CD14-positive monocyte (primary cell): ENCODE results near the gene CCL17. TPM values are rescaled to one million over a fixed set of nuclear protein-coding genes. Genes with fewer than 3 reads are reported as not detected.

Source experiments
- DNase-seq, 3 donors: peaks; one replicate each; pipeline ENCODE4 v3.0.0-alpha.2; 2011 to 2022
- H2AFZ ChIP-seq: 2 replicates; pipeline ENCODE4 v1.6.0; 2012; ENCODE audit warnings: mild to moderate bottlenecking, low read depth, low read length, inconsistent platforms; ENCODE audit not compliant: insufficient read depth, poor library complexity, severe bottlenecking
- H3K27ac ChIP-seq, 2 donors: 1 replicate in 1 of 2; 2 replicates in 1 of 2; pipeline ENCODE4 v1.5.1; 2012 to 2013; ENCODE audit warnings: low read length in 2 of 2, control low read depth in 1 of 2, inconsistent platforms in 1 of 2, low read depth in 1 of 2, mild to moderate bottlenecking in 1 of 2
- H3K27me3 ChIP-seq, 2 donors: one replicate each; pipeline versions ENCODE4 v1.6.0 to v1.6.1; 2011 to 2013; ENCODE audit warnings: low read length in 2 of 2; ENCODE audit not compliant: control insufficient read depth in 2 of 2, insufficient read depth in 2 of 2
- H3K36me3 ChIP-seq, 2 donors: replicated peaks in 1 of 2; 1 replicate in 1 of 2; 2 replicates in 1 of 2; pipeline versions ENCODE4 v1.5.1 to v1.6.1; 2012 to 2013; ENCODE audit warnings: low read length in 2 of 2, control low read depth in 1 of 2, inconsistent platforms in 1 of 2, mild to moderate bottlenecking in 1 of 2; ENCODE audit not compliant: insufficient read depth in 2 of 2, control insufficient read depth in 1 of 2
- H3K4me1 ChIP-seq, 2 donors: 1 replicate in 1 of 2; 2 replicates in 1 of 2; pipeline versions ENCODE4 v1.5.1 to v1.6.1; 2012 to 2013; ENCODE audit warnings: low read length in 2 of 2, control low read depth in 1 of 2, inconsistent platforms in 1 of 2, mild to moderate bottlenecking in 1 of 2, moderate library complexity in 1 of 2; ENCODE audit not compliant: insufficient read depth in 2 of 2, control insufficient read depth in 1 of 2
- H3K4me2 ChIP-seq: replicated peaks from 2 replicates; pipeline ENCODE3; 2012; ENCODE audit warnings: low read length, moderate library complexity, mild to moderate bottlenecking; ENCODE audit not compliant: poor library complexity, severe bottlenecking; ENCODE audit errors: extremely low read depth
- H3K4me3 ChIP-seq, 3 experiments: fragments of 200-600 bp in 1 of 3; sonication (generic) in 1 of 3; replicated peaks in 1 of 3; 1 replicate in 2 of 3; 2 replicates in 1 of 3; pipeline ENCODE4 v1.5.1; 2011 to 2013; ENCODE audit warnings: low read length in 3 of 3, mild to moderate bottlenecking in 3 of 3, control low read depth in 2 of 3, low read depth in 2 of 3, inconsistent platforms in 1 of 3, moderate library complexity in 1 of 3
- H3K79me2 ChIP-seq: 2 replicates; pipeline ENCODE4 v1.6.0; 2012; ENCODE audit warnings: mild to moderate bottlenecking, control low read depth, inconsistent platforms, low read length, moderate library complexity; ENCODE audit not compliant: insufficient read depth
- H3K9ac ChIP-seq: 2 replicates; pipeline ENCODE4 v1.6.0; 2017; ENCODE audit warnings: low read length, mild to moderate bottlenecking; ENCODE audit not compliant: insufficient read depth, poor library complexity, severe bottlenecking
- H3K9me3 ChIP-seq, 2 donors: replicated peaks in 1 of 2; 1 replicate in 1 of 2; 2 replicates in 1 of 2; pipeline versions ENCODE4 v1.5.1 to v1.6.1; 2012 to 2013; ENCODE audit warnings: low read length in 2 of 2, control low read depth in 1 of 2; ENCODE audit not compliant: control insufficient read depth in 1 of 2, insufficient read depth in 1 of 2
- H4K20me1 ChIP-seq: 2 replicates; pipeline ENCODE4 v1.6.0; 2012; ENCODE audit warnings: mild to moderate bottlenecking, low read length, control low read depth, moderate library complexity; ENCODE audit not compliant: insufficient read depth
- H3K27ac Mint-ChIP-seq, 7 donors: one replicate each; pipeline ENCODE4 v1.8.0; 2020; ENCODE audit warnings: mild to moderate bottlenecking in 7 of 7, mixed read lengths in 7 of 7, moderate library complexity in 6 of 7, inconsistent platforms in 2 of 7
- H3K27me3 Mint-ChIP-seq, 3 donors: one replicate each; pipeline ENCODE4 v1.8.0; 2021 to 2022; ENCODE audit warnings: low read depth in 3 of 3, mild to moderate bottlenecking in 3 of 3, mixed read lengths in 3 of 3, moderate library complexity in 3 of 3, inconsistent platforms in 1 of 3
- H3K36me3 Mint-ChIP-seq, 2 donors: one replicate each; pipeline ENCODE4 v1.8.0; 2020; ENCODE audit warnings: mixed read lengths in 2 of 2, inconsistent platforms in 1 of 2, mild to moderate bottlenecking in 1 of 2
- H3K4me1 Mint-ChIP-seq: one replicate; pipeline ENCODE4 v1.8.0; 2020; ENCODE audit warnings: mild to moderate bottlenecking, mixed read lengths
- H3K4me3 Mint-ChIP-seq, 2 donors: one replicate each; pipeline ENCODE4 v1.8.0; 2020; ENCODE audit warnings: mild to moderate bottlenecking in 2 of 2, mixed read lengths in 2 of 2, moderate library complexity in 1 of 2
- H3K9me3 Mint-ChIP-seq, 7 donors: one replicate each; pipeline ENCODE4 v1.8.0; 2020 to 2022; ENCODE audit warnings: mixed read lengths in 7 of 7, mild to moderate bottlenecking in 6 of 7, moderate library complexity in 6 of 7, inconsistent platforms in 2 of 7
- CTCF ChIP-seq: fragments of 200-600 bp; IDR thresholded peaks from one replicate; pipeline ENCODE4 v1.8.0; 2022; ENCODE audit warnings: antibody characterized with exemption, mild to moderate bottlenecking
- WGBS: methylation state at CpG from one replicate; pipeline ENCODE4 v1.1.5; 2013; ENCODE audit warnings: missing lambda C conversion rate; ENCODE audit not compliant: insufficient coverage; 5-methylcytosine and 5-hydroxymethylcytosine counted together
- intact Hi-C, 2 donors: fragments of 100-400 bp; cut with micrococcal nuclease; formaldehyde crosslinking; loops; one replicate each; pipeline versions ENCODE4 v1.15.0 to v1.15.1; 2023
- polyA plus RNA-seq, 3 donors: library from polyadenylated mRNA; depleted of rRNA in 1 of 3; unstranded in 2 of 3; stranded (reverse) in 1 of 3; fragments of 300-500 nt in 2 of 3; fragments of >200 nt in 1 of 3; fragmentation: Illumina TruSeq in 2 of 3; gene quantifications; 1 replicate in 2 of 3; 2 replicates in 1 of 3; pipeline ENCODE4 v1.2.3, GENCODE V29; 2012 to 2021

The CCL17 gene
- polyA plus RNA-seq, 3 donors: not detected

GRCh38 chr16:57358086-57358420, 46.5 kb upstream of the CCL17 start:
- H4K20me1 ChIP-seq: no peaks in the 10 kb centered on the region
- no peaks in the 10 kb centered on the region for H3K79me2 ChIP-seq
- H3K36me3 ChIP-seq: no peaks in the 10 kb centered on the region
- no peak for DNase-seq
- Mint-ChIP-seq H3K27ac (peak overlapping the region; percentile 3 to 83 (median 63)), H3K4me1 (peaks cover 19% of the 10 kb centered on the region), H3K27me3 (peaks cover 10 to 15% (median 11%) of the 10 kb centered on the region in 3 donors), H3K9me3 (no peaks in the 10 kb centered on the region), H3K36me3 (no peaks in the 10 kb centered on the region), H3K4me3 (peak overlapping the region in 1 of 2 donors; percentile 19)
- H3K9ac ChIP-seq: no peak overlapping the region
- no peaks in the 10 kb centered on the region for H3K9me3 ChIP-seq
- no peak overlapping the region for H3K4me3 ChIP-seq
- H3K4me2 ChIP-seq: no peak overlapping the region
- WGBS: 76% methylated on average over 5 of the region's 7 CpGs
- H3K27me3 ChIP-seq: no peaks in the 10 kb centered on the region
- peaks cover 17 to 19% of the 10 kb centered on the region in 2 donors for H3K4me1 ChIP-seq
- TF ChIP-seq CTCF: no peak
- peak overlapping the region; percentile 32 for H2AFZ ChIP-seq
- H3K27ac ChIP-seq: peak overlapping the region in 1 of 2 donors; percentile 49
- intact Hi-C loops: no loop called here

GRCh38 chr16:57358527-57359095, 46.0 kb upstream of the CCL17 start, which contains the start of gene CCL22:
CCL22 (plus strand) TSS chr16:57358783; CDS start chr16:57358817, 34 bp downstream.
- Histone ChIP-seq H3K36me3 (no peaks in the 10 kb centered on the region), H3K4me3 (no peak within 1 kb of the TSS), H3K79me2 (no peaks in the 10 kb centered on the region), H3K9me3 (no peaks in the 10 kb centered on the region), H3K4me2 (no peak within 1 kb of the TSS), H4K20me1 (no peaks in the 10 kb centered on the region), H3K27me3 (no peaks in the 10 kb centered on the region), H2AFZ (peak within 1 kb of the TSS; percentile 32), H3K4me1 (peaks cover 17 to 19% of the 10 kb centered on the region in 2 donors), H3K27ac (peak within 1 kb of the TSS in 1 of 2 donors; percentile 49), H3K9ac (no peak within 1 kb of the TSS)
- Mint-ChIP-seq H3K9me3 (no peaks in the 10 kb centered on the region), H3K4me1 (peaks cover 19% of the 10 kb centered on the region), H3K36me3 (no peaks in the 10 kb centered on the region), H3K27me3 (peaks cover 8 to 18% (median 10%) of the 10 kb centered on the region in 3 donors), H3K27ac (peak within 1 kb of the TSS; percentile 3 to 83 (median 63)), H3K4me3 (peak within 1 kb of the TSS in 1 of 2 donors; percentile 19)
- intact Hi-C loops: no loop called here
- no peak for TF ChIP-seq CTCF
- WGBS: 71% methylated on average over 9 of the region's 9 CpGs
- DNase-seq: peak; percentile 41 to 82 (median 53)
